ES-I3 (cell line): ENCODE data around the gene ADD3.

Experiments used
- H3K36me3 ChIP-seq: 2 replicates; pipeline ENCODE4 v1.6.1; 2013; ENCODE audit warnings: mild to moderate bottlenecking, low read length, control low read depth, moderate library complexity; ENCODE audit not compliant: insufficient read depth
- H3K4me1 ChIP-seq: 2 replicates; pipeline ENCODE4 v1.6.1; 2013; ENCODE audit warnings: mild to moderate bottlenecking, control low read depth, low read length; ENCODE audit not compliant: insufficient read depth
- H3K9ac ChIP-seq: 2 replicates; pipeline ENCODE4 v1.6.1; 2013; ENCODE audit warnings: low read depth, mild to moderate bottlenecking, low read length, moderate library complexity
- H3K9me3 ChIP-seq: 2 replicates; pipeline ENCODE4 v1.6.1; 2013; ENCODE audit warnings: mild to moderate bottlenecking, low read length, moderate library complexity; ENCODE audit not compliant: control insufficient read depth, insufficient read depth

Gene ADD3

DNA sequence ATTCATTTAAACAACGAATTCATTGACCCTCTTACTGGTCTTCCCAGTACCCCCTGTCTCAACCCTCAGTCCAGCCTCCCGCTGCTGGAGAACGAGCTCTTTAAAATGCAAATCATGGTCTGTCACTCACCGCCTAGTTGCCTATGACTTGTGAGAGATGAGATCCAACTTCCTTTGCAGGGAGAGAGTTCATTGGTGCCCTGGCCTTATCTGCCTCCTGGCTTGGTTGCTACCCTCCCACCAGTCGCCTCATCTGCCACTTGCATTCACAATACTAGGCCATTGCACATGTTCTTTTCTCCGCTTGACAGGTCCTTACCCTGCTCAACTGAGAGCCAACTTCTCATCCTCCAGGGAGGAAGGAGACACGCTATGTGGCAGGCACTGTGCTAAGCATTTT lies 145.6 kb downstream of the ADD3 start:
- no peaks in the 10 kb centered on the region for H3K9me3 ChIP-seq
- H3K9ac ChIP-seq: no peak overlapping the region

DNA sequence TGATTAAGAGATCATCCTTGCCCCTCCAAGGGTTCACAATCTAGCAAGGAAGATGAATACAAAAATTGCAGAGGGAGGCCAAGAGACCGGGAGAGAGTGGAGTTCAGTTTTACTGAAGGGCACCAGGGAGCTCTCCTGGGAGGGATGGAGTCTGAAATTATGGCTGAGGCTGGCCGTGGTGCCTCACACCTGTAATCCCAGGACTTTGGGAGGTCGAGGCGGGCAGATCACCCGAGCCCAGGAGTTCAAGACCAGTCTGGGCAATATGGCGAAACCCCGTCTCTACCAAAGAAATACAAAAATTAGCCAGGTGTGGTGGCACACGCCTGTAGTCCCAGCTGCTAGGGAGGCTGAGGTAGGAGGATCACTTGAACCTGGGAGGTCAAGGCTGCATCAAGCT lies 148.3 kb downstream of the ADD3 start:
- Histone ChIP-seq H3K4me1 (no peaks in the 10 kb centered on the region), H3K36me3 (no peaks in the 10 kb centered on the region), H3K9me3 (no peaks in the 10 kb centered on the region), H3K9ac (no peak overlapping the region)

More for the DNA sequence above, 145.6 kb downstream of the ADD3 start:
- Histone ChIP-seq H3K4me1 (no peaks in the 10 kb centered on the region), H3K36me3 (no peaks in the 10 kb centered on the region)

DNA sequence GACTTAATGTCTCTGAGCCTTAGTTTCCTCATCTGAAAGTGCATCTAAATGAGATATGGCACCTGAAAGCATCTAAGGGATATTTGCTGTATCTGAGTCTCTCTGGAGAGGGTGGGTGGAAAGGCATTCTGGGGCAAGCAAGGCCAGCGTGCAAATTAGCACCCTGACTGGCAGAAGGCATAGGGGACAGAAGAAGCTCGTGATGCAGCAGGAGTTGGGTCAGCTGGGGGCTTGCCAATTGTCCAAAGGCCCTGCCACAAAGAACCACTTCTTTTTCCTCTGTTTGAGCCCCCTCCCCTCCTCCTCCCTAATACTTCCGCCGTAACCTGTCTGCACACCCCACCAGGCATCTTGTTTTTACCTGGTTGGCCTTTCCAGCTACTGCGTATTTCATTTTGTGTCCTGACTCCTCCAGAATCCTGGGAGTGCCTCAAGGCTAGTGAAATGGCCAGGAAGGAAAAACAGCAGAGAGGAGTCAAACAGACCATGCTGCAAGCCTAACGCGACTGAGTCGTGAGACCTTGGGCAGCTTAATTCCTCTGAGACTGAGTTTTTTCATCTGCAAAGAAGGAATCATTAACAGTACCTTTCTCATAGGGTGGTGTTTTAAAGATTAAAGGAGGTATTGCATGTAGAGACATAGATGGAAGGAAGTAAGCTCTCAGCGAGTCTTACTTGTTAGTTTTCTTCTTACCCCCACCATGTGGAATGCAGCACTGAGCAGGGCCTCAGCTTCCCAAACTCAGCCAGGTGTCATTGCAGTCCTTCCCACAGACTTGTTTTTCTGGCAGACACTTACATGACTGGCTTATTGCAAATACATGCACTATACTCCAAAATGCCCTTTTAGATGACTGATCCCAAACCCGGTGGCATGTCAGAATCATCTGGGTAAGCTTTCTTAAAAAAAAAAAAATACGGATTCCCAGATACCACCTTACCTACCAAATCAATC lies 150.5 kb downstream of the ADD3 start:
- Histone ChIP-seq H3K9ac (no peak overlapping the region), H3K9me3 (no peaks in the 10 kb centered on the region), H3K36me3 (no peaks in the 10 kb centered on the region), H3K4me1 (0 out of 2 replicates have a peak, but pooled peaks cover 3% of the 10 kb centered on the region)

DNA sequence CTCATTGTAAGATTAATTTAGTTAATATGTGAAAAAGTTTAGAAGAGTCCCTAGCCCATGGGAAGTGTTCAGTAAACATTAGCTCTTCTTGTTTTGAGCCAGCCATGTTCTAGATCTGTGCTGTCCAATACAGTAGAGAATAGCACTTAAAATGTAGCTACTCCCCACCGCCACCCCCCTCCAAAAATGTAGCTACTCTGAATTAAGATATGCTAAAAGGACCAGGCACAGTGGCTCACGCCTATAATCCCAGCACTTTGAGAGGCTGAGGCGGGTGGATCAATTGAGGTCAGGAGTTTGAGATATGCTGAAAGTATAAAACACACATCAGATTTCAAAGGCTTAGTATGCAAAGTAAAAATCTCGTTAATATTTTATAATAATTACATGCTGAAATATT lies 152.3 kb downstream of the ADD3 start:
- Histone ChIP-seq H3K36me3 (no peaks in the 10 kb centered on the region), H3K4me1 (0 out of 2 replicates have a peak, but pooled peaks cover 8% of the 10 kb centered on the region), H3K9me3 (no peaks in the 10 kb centered on the region), H3K9ac (no peak overlapping the region)

DNA sequence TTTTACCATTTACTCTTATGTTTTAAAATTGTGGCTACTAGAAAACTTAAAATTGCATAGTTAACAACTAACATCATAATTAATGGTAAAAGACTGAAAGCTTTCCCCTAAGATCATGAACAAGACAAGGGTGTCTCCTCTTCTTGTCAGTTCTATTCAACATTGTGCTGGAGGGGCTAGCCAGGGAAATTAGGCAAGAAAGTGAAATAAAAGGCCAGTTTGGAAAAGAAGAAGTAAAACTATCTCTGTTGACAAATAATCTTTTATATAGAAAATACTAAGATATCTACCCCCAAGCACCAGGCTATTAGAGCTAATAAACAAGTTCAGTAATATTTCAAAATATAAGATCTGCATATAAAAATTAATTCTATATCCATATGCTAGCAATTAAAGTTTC lies 152.7 kb downstream of the ADD3 start:
- Histone ChIP-seq H3K36me3 (no peaks in the 10 kb centered on the region), H3K4me1 (0 out of 2 replicates have a peak, but pooled peaks cover 8% of the 10 kb centered on the region), H3K9ac (no peak overlapping the region), H3K9me3 (no peaks in the 10 kb centered on the region)

DNA sequence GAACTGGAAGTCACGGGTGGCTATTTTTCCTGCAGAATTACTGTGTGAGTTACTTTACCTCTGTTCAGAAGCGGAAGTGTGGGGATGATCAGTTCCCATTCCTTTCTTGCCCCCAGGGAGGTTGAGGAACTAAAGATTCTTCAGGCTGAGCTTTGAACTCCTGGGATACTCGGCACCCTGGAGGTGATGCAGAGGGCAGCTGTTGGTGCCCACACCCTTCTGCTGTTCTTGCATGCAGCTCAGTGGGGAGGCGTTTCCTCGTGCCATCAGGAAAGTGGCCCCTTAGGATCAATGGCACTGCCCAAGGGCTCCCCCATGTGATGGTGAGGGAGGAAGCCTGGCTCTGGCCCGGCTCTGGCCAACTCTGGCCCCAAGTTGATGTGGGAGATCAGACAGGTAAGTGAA lies 155.0 kb downstream of the ADD3 start:
- Histone ChIP-seq H3K4me1 (0 out of 2 replicates have a peak, but pooled peaks cover 8% of the 10 kb centered on the region), H3K9me3 (no peaks in the 10 kb centered on the region), H3K9ac (no peak overlapping the region), H3K36me3 (no peaks in the 10 kb centered on the region)

DNA sequence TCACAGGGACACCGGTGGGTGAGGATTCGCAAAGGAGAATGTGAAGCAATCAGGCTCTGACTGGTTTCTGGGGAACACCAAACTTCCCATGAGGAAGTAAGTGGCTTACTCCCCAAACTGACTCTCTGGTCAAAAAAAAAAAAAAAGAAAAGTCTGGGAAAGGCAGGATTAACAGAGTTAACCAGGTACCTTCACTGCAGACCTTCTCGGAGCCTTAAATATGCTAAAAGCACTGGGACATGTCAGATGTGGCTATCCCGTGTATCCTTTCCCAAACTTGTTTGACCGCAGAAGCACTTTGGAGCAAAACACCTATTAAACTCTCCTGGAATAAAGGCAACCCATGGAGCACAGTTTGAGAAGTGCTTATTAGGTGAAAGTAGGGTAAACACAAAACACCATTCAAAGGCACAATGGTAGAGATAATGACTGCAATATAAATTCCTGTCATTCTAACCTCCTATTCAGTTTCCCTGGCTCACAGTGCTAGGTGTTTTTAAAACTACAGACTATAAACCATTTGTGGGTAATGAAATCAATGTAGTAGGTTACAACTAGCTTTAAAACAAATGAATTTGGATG lies 155.5 kb downstream of the ADD3 start:
- Histone ChIP-seq H3K9me3 (no peaks in the 10 kb centered on the region), H3K4me1 (peaks cover 11% of the 10 kb centered on the region; the same call in 1 of the 2 replicates), H3K9ac (no peak overlapping the region), H3K36me3 (no peaks in the 10 kb centered on the region)

DNA sequence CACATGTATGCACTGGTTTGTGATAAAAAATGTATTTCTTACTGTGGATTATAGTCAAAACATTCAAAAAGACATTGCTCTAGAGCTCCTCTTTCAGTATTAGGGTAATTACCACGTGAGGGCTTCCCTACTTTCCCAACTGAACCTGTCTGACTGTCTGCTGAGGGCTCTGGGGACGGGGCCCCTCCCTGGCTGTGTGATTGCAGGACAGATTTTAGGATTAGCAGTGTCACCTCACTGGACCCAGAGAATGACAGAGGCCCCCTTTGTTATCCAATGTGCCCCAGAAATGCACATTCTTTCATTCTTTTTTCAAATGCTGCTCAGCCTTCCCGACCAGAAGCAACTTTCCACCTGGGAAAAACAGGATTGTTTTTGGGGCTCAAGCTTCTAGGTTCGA lies 156.1 kb downstream of the ADD3 start:
- Histone ChIP-seq H3K9ac (no peak overlapping the region), H3K9me3 (no peaks in the 10 kb centered on the region), H3K36me3 (no peaks in the 10 kb centered on the region), H3K4me1 (peaks cover 12% of the 10 kb centered on the region; the same call in 1 of the 2 replicates)

DNA sequence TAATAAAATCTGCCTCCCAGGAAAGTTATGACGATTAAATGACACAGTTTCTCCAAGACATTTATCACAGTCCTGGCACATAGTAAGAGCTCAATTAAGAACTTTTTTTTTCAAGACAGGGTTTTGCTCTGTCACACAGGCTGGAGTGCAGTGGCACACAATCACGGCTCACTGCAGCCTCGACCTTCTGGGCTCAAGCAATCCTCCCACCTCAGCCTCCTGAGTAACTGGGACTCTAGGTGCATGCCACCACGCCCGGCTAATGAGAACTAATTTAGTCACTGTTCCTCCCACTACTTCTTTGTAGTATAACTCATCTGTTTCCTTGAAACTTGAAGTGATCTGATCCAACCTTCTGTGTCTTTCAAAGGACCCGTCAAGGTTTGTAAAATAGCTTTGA lies 157.5 kb downstream of the ADD3 start:
- Histone ChIP-seq H3K4me1 (peaks cover 22% of the 10 kb centered on the region), H3K9ac (no peak overlapping the region), H3K36me3 (no peaks in the 10 kb centered on the region), H3K9me3 (no peaks in the 10 kb centered on the region)

DNA sequence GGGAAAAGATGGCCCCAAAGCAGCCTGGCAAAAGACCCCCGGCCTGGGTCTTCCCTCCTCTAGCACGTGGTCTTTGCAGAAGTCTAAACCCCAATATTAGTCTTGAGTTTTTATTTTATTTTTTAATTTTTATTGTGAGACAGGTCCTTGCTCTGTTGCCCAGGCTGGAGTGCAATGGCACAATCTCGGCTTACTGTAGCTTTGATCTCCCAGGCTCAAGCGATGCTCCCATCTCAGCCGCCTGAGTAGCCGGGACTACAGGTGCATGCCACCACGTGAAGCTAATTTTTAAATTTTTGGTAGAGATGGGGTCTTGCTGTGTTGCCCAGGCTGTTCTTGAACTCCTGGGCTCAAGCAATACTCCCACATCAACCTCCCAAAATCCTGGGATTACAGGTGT lies 159.4 kb downstream of the ADD3 start:
- peaks cover 31% of the 10 kb centered on the region for H3K4me1 ChIP-seq
- H3K9ac ChIP-seq: no peak overlapping the region
- H3K9me3 ChIP-seq: no peaks in the 10 kb centered on the region
- no peaks in the 10 kb centered on the region for H3K36me3 ChIP-seq

DNA sequence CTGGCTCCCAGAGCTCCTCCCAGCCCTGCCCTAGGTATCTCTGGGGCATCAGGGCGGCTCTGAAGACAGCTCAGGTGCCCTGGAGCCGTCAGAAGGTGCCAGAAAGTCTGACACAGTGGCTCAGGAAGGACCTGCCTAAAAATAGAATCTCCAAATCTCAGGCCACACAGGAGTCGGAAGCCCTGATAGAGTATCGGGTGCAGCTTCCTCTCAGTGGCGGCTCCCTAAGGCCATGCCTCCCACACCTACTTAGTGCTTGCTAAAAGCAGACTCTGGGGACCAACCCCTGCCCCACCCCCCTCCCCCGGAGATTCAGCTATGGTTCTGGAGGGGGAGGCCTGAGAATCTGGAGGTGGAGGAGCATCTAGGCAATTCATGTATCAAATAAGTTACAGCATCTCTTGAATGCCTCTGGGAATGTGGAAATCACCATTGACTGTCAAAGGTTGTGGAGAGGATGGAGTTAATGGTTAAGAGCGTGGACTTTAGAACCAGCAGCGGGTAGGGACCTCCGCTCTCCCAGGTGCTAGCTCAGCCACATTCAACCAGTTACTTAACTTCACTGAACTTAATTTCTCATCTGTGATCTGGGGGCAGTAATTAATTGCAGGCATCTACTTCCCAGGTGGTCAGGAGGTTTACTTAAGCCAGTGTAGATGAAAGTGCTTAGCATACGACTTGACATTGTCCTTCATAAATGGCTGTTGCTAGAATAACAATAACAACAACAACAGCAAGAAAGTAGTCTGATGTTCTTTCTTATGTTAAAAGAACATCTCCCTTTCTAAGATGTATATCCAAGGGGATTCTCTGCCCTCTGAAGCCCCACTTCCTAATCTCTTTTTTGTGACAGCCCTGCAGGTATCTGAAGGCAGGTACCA lies 161.1 kb downstream of the ADD3 start:
- Histone ChIP-seq H3K9me3 (no peaks in the 10 kb centered on the region), H3K36me3 (no peaks in the 10 kb centered on the region), H3K4me1 (peaks cover 24% of the 10 kb centered on the region), H3K9ac (no peak overlapping the region)

DNA sequence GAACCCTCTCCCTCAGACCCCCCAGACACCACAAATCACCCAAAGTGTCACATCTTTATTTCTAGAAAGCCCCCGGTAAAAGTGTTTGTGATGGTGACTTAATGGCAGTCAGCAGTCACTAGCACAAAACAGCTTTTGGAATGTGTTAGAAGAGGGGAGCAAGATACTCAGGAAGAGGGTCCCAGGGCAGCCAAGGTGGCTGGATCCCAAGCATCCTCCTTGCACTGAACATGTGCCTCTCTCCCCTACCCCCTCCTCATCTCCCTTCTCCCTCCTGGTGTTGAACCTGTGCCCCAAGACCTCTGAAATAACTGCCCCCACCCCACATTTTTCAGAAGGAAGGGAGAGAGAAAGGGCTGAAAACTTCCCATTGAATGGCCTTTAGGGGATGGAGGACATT lies 161.8 kb downstream of the ADD3 start:
- Histone ChIP-seq H3K9me3 (no peaks in the 10 kb centered on the region), H3K36me3 (no peaks in the 10 kb centered on the region), H3K9ac (no peak overlapping the region)

DNA sequence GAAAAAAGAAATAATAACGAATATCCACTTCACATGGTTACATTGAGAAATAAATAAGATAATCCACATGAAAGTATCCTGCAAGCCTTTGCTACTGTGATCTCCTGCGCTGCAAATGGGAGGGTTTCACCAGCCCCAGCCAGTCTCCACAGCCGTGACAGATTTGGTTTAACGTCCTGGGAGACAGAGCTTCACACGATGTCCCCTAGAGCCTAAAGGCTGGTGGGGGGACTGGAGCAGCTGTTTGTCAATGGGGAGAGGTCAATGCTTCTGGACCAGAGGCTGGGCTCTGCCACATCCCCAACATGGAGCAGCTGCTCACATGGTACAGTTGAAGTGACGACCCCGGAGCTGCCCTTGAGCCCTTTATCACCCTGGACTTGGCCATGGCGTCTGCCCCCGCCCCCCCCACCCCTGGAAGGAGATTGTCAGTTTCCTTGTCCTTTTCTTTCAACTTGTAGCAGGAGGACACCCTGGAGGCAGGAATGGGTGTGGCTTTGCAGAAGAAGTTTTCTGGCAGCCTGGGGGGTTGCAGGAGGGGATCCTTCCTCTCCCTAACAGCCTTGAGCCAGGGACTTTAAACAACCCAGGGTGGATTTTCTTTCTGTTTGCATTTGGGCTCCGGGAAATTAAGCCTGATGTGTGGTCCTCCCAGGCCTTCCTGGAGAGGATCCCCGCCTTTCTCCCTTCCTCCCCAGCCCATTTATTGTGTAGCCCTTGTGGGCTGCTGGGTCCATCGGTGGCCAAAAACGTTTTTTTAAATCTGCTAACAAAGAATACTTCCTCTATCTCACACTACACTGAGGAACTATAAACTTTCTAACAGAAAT lies 162.6 kb downstream of the ADD3 start:
- no peaks in the 10 kb centered on the region for H3K36me3 ChIP-seq
- no peaks in the 10 kb centered on the region for H3K9me3 ChIP-seq
- H3K9ac ChIP-seq: no peak overlapping the region
- H3K4me1 ChIP-seq: peaks cover 28% of the 10 kb centered on the region

More for the DNA sequence above, 161.8 kb downstream of the ADD3 start:
- peaks cover 25% of the 10 kb centered on the region for H3K4me1 ChIP-seq
